ENCODE data around the gene CAPN9.

Gene CAPN9

DNA sequence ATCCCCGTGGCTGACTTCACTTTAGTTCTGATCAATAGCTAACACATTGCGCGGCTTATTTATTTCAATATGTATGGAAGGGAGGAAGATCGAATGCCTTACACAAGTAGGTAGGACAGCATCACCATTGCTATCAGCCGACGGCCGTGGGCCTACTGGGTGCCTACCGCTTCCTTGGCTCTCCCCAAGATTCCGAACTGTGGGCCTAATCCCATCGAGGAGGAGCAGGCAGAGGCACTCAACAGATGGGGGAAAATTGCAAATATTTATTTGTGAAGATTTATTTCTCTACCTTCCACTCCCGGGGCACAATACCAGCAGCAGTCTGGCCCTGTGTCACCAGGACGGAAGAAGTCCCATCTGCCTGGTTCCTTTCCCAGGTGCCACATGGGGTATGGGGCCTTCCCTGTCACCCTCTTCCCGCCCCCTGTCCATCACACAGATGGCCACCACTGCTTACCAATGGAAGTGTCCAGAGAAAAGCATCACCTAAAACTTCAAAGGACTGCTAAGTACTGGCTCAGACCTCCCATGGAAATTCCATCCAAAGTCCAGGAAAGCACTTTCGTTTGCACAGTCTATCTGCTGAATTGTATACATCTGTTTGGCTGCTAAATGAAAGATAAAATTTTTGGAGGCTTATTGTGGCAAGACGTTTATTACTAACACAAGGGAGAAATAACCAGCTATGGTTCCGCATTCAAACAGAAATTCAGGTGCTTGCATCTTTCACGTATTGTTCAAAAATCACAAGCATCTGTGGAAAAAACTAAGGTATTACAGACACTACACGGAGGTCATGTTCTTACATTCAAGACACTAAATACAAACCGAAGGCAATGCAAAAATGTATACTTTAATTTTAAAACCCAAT is 45.1 kb upstream of the CAPN9 start:
- H3K4me3 ChIP-seq (ENCODE audit: low read depth, low read length), result no peak overlapping the region
- ChIA-PET POLR2A (no interaction called here), CTCF (interaction anchor here (0.6 to 0.9 kb wide), 2 partner anchors 60 to 228 kb away, joined by 3 to 4 read pairs; partner anchors contain the start of gene COG2)
- TF ChIP-seq, protein P1, sequence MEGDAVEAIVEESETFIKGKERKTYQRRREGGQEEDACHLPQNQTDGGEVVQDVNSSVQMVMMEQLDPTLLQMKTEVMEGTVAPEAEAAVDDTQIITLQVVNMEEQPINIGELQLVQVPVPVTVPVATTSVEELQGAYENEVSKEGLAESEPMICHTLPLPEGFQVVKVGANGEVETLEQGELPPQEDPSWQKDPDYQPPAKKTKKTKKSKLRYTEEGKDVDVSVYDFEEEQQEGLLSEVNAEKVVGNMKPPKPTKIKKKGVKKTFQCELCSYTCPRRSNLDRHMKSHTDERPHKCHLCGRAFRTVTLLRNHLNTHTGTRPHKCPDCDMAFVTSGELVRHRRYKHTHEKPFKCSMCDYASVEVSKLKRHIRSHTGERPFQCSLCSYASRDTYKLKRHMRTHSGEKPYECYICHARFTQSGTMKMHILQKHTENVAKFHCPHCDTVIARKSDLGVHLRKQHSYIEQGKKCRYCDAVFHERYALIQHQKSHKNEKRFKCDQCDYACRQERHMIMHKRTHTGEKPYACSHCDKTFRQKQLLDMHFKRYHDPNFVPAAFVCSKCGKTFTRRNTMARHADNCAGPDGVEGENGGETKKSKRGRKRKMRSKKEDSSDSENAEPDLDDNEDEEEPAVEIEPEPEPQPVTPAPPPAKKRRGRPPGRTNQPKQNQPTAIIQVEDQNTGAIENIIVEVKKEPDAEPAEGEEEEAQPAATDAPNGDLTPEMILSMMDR (IDR thresholded peaks at IDR 0.05; ENCODE audit: insufficient read depth, low read length, missing control alignments), result no peak
- no peak for DNase-seq (ENCODE audit: low read depth, low spot score)

DNA sequence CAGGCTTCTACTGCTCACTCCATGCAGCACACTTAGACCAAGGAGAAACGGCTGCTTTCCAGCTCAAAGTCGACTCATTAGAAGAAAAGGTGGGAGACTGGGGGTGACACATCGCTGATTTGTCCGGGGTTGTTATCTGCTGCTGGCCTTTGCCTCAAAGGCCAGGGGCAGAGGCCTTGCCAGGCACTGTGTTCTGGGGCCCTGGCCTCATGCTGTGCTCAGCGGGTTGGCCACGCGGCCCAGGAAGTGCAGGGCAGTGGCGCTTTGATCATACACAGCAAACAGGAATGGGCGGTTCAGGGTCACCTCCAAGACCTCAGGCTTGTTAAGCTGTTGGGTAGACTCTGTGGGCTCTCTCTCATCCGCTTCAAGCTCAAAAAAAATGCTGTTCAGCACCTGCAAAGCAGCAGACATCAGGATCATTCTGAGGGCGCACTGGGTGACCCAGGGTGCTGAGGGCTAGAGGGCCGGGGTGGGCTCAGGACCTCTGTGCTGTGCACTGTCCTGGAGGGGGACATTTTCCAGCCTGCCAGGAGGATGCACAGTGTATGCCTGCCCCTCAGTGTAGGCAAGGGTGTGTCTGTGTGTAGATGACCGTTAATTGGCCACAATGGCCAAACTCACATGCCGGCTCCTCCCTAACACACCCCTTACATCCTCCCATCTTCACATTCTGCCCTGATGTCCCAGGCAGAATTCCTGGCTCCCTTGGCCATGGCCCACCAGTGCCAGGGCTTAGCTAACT is 44.1 kb upstream of the CAPN9 start:
- TF ChIP-seq, protein P1 (IDR thresholded peaks at IDR 0.05; ENCODE audit: insufficient read depth, low read length, missing control alignments), result no peak
- no peak for DNase-seq (ENCODE audit: low read depth, low spot score)
- no peak overlapping the region for H3K4me3 ChIP-seq (ENCODE audit: low read depth, low read length)
- ChIA-PET CTCF (interaction anchor here (0.6 to 0.9 kb wide), 2 partner anchors 61 to 227 kb away, joined by 3 to 4 read pairs; partner anchors contain the start of gene COG2), POLR2A (no interaction called here)

DNA sequence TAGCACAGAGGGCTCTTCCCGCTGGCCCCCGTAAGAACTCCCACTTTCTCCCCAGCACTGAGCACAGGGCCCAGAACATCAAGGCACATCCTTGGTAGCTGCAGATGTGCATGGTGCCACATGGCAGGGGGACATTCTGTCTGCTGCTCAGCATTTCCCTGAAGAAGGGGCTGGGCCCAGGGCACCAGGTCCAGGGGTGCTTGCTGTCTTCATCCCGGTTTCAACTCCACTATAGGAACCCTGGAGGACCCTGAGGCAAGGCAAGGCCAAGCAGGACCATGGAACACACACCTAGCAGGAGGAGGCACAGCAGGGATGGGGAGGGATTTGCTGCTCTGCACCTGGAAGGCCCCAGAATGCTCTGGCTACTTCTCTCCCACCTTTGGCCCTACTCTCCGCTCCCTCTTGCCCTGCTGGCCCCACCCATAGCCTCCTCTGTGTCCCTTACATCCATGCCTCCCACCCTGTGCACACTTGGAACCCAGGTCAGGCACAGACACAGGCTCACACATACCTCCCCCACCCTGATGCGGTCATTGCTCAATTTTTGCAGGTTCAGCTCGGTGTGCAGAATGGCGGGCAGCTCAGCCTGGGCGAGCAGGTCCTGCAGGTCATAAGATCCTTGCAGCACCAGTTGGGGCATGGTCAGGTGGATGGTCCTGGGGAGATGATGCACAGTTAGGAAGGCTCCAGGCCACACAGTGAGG is 43.4 kb upstream of the CAPN9 start:
- H3K4me3 ChIP-seq (ENCODE audit: low read depth, low read length), result no peak overlapping the region
- CTCF ChIA-PET, result no interaction called here
- TF ChIP-seq, protein P1 (IDR thresholded peaks at IDR 0.05; ENCODE audit: insufficient read depth, low read length, missing control alignments), result no peak
- POLR2A ChIA-PET, result no interaction called here
- no peak for DNase-seq (ENCODE audit: low read depth, low spot score)

DNA sequence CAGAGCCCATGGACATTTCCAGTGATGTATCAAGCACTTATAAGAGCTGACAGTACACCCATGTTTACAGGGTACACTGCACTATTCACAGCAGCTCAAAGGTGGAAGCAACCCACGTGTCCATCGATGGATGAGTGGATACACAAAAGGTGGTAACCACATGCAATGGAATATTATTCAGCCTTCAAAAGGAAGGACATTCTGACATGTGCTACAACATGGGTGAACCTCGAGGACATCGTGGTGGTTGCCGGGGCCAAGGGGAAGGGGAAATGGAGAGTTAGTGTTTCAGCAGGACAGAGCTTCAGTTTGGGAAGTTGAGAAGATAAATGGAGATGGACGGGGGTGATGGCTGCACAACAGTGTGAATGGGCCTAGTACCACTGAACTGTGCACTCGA is 42.4 kb upstream of the CAPN9 start:
- CTCF ChIA-PET, result no interaction called here
- POLR2A ChIA-PET, result no interaction called here

DNA sequence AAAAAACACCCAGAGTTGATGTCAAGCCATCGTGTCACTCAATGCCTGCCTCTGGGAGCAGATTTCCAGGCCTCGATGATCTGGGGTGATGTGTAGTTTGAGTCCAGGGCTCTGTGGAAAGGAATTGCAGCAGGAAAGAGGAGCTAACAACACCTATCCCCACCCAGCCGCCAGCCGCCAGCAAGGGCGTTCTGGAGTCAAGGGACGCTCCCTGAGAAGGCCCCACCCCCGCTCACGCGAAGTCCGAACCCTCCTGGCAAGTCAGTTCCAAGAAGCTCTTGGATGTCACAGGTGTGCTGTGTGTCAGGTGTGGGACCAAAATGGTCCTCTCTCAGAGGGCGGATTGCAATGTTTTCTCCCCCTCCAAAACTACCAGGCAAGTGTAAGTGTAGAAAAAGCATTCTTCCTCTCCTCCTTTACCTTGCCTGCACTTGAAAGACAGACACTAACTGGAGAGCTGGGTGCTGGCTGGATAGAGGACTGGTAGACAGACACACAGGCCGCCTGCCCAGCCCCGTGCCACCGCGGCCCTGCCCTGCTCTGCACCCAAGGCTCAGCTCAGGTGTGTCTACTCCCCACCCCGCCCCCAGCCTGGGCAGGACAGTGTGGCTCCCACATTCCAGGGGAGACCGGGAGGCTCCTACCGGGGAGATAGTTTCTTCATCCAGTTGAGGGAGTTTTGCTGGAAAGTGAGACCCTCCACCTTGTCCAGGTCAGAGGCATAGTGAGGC is 41.7 kb upstream of the CAPN9 start:
- TF ChIP-seq, protein P1 (IDR thresholded peaks at IDR 0.05; ENCODE audit: insufficient read depth, low read length, missing control alignments), result no peak
- DNase-seq (ENCODE audit: low read depth, low spot score), result no peak
- CTCF ChIA-PET, result no interaction called here
- POLR2A ChIA-PET, result interaction anchor here (0.5 kb wide), 1 partner anchor 22 kb away, joined by 4 read pairs; no protein-coding TSS in a partner anchor
- no peak overlapping the region for H3K4me3 ChIP-seq (ENCODE audit: low read depth, low read length)

More for the DNA sequence above, 42.4 kb upstream of the CAPN9 start:
- TF ChIP-seq, protein P1 (IDR thresholded peaks at IDR 0.05; ENCODE audit: insufficient read depth, low read length, missing control alignments), result no peak
- no peak overlapping the region for H3K4me3 ChIP-seq (ENCODE audit: low read depth, low read length)
- DNase-seq (ENCODE audit: low read depth, low spot score), result no peak

All from AG04449 (cell line).